SK-N-SH treated with all-trans-retinoic acid at 6 μM for 48 hours (cell line): Measurements from ENCODE around the gene ARFGAP3.

Source experiments
- ATAC-seq: fragments of 200-7000 bp; cut with Tn5 transposase; 3 replicates; pipeline ENCODE4 v1.9.1; 2020; ENCODE audit warnings: mild to moderate bottlenecking, moderate library complexity
- ARNTL ChIP-seq: fragments of 450-650 bp; formaldehyde crosslinking; IDR thresholded peaks from 2 replicates; pipeline ENCODE4 v1.5.0; 2020; ENCODE audit warnings: low read depth, mild to moderate bottlenecking, moderate library complexity, borderline replicate concordance
- BACH2 ChIP-seq: fragments of 250-450 bp; sonication (Bioruptor Pico); IDR thresholded peaks from 2 replicates; pipeline ENCODE4 v1.9.0; 2021; ENCODE audit warnings: mild to moderate bottlenecking, borderline replicate concordance
- CSDC2 ChIP-seq: fragments of 250-450 bp; sonication (Bioruptor Pico); IDR thresholded peaks from 2 replicates; pipeline ENCODE4 v1.5.0; 2020; ENCODE audit warnings: mild to moderate bottlenecking, moderate library complexity
- CSRNP3 ChIP-seq: fragments of 250-450 bp; sonication (Bioruptor Pico); IDR thresholded peaks from 2 replicates; pipeline ENCODE4 v1.5.1; 2021; ENCODE audit warnings: mild to moderate bottlenecking, moderate library complexity
- ESRRG ChIP-seq: fragments of 250-450 bp; sonication (Bioruptor Pico); IDR thresholded peaks from 2 replicates; pipeline ENCODE4 v1.6.1; 2021; ENCODE audit warnings: mild to moderate bottlenecking
- GLIS3 ChIP-seq: fragments of 250-450 bp; sonication (Bioruptor Pico); IDR thresholded peaks from 2 replicates; pipeline ENCODE4 v1.5.0; 2020; ENCODE audit warnings: mild to moderate bottlenecking, moderate library complexity
- ISL1 ChIP-seq: fragments of 250-450 bp; sonication (Bioruptor Pico); IDR thresholded peaks from 2 replicates; pipeline ENCODE4 v2.1.2; 2022; ENCODE audit warnings: mild to moderate bottlenecking, moderate library complexity
- OSR1 ChIP-seq: fragments of 250-450 bp; sonication (Bioruptor Pico); IDR thresholded peaks from 2 replicates; pipeline ENCODE4 v1.8.0; 2022; ENCODE audit warnings: moderate library complexity, mild to moderate bottlenecking, inconsistent platforms
- PATZ1 ChIP-seq: fragments of 250-450 bp; sonication (Bioruptor Pico); IDR thresholded peaks from 2 replicates; pipeline ENCODE4 v1.8.0; 2020; ENCODE audit warnings: mild to moderate bottlenecking, moderate library complexity, borderline replicate concordance
- POU6F1 ChIP-seq: fragments of 250-450 bp; sonication (Bioruptor Pico); IDR thresholded peaks from 2 replicates; pipeline ENCODE4 v1.8.0; 2021; ENCODE audit warnings: low read depth, mild to moderate bottlenecking, moderate library complexity, borderline replicate concordance
- PPARA ChIP-seq: fragments of 250-450 bp; sonication (Bioruptor Pico); IDR thresholded peaks from 2 replicates; pipeline ENCODE4 v1.5.0; 2020; ENCODE audit warnings: mild to moderate bottlenecking, borderline replicate concordance
- RARB ChIP-seq: fragments of 250-450 bp; sonication (Bioruptor Pico); IDR thresholded peaks from 2 replicates; pipeline ENCODE4 v1.8.0; 2021; ENCODE audit warnings: mild to moderate bottlenecking, moderate library complexity
- SNAI2 ChIP-seq: fragments of 250-450 bp; sonication (Bioruptor Pico); IDR thresholded peaks from 2 replicates; pipeline ENCODE4 v1.5.0; 2020; ENCODE audit warnings: mild to moderate bottlenecking, moderate library complexity
- TCF4 ChIP-seq: fragments of 250-450 bp; sonication (Bioruptor Pico); IDR thresholded peaks from 2 replicates; pipeline ENCODE4 v1.8.0; 2021; ENCODE audit warnings: mild to moderate bottlenecking, moderate library complexity, borderline replicate concordance
- TOX ChIP-seq: fragments of 250-450 bp; sonication (Bioruptor Pico); IDR thresholded peaks from 2 replicates; pipeline ENCODE4 v1.8.0; 2021; ENCODE audit warnings: mild to moderate bottlenecking, moderate library complexity, borderline replicate concordance
- TSHZ2 ChIP-seq: fragments of 250-450 bp; sonication (Bioruptor Pico); IDR thresholded peaks from 2 replicates; pipeline ENCODE4 v1.5.0; 2020; ENCODE audit warnings: mild to moderate bottlenecking, moderate library complexity
- ZC3H10 ChIP-seq: fragments of 250-450 bp; sonication (Bioruptor Pico); IDR thresholded peaks from 2 replicates; pipeline ENCODE4 v1.5.1; 2021; ENCODE audit warnings: mild to moderate bottlenecking, moderate library complexity
- ZFP3 ChIP-seq: fragments of 250-450 bp; sonication (Bioruptor Pico); IDR thresholded peaks from 2 replicates; pipeline ENCODE4 v1.5.0; 2020; ENCODE audit warnings: mild to moderate bottlenecking, moderate library complexity
- ZFP30 ChIP-seq: fragments of 450-650 bp; formaldehyde crosslinking; IDR thresholded peaks from 2 replicates; pipeline ENCODE4 v1.5.0; 2022; ENCODE audit warnings: mild to moderate bottlenecking, moderate library complexity
- ZNF565 ChIP-seq: fragments of 450-650 bp; formaldehyde crosslinking; conservative IDR thresholded peaks from 2 replicates; pipeline ENCODE4 v1.5.0; 2020; ENCODE audit warnings: low read depth, mild to moderate bottlenecking, moderate library complexity
- ZNF70 ChIP-seq: fragments of 450-650 bp; formaldehyde crosslinking; IDR thresholded peaks from 2 replicates; pipeline ENCODE4 v1.5.0; 2020; ENCODE audit warnings: mild to moderate bottlenecking, moderate library complexity
- ZNF8 ChIP-seq: fragments of 450-650 bp; formaldehyde crosslinking; IDR thresholded peaks from 2 replicates; pipeline ENCODE4 v1.5.0; 2020; ENCODE audit warnings: mild to moderate bottlenecking, moderate library complexity
- TF ChIP-seq, protein P1 (sequence below): fragments of 250-450 bp; sonication (Bioruptor Pico); IDR thresholded peaks from 2 replicates; pipeline ENCODE4 v1.5.1; 2020; ENCODE audit warnings: low read depth, mild to moderate bottlenecking, moderate library complexity

ARFGAP3 gene

DNA sequence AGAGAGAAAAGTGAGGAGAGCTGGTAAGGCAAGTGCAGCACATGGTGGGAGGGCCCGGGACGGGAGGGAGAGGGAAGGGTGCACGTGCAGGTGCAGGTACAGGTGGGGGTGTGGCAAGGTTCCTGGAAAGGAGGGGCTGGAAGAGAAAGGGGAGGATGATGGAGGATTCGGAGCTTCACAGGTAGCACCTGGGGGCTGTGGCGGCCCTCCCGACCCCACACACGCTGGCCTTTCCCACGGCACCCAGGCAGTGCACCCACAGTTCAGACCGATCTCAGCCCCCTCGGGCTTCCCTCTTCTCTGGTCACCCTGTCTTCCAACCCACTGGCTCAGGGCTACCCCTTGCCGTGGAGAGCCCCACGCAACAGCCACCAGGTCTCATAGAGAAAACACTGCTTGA lies 69.1 kb downstream of the ARFGAP3 start:
- TF ChIP-seq BACH2 (CRISPR knock-in tag), result no peak
- no peak for TF ChIP-seq RARB (CRISPR knock-in tag)
- no peak for TF ChIP-seq ZNF8 (CRISPR knock-in tag)
- no peak for TF ChIP-seq ESRRG
- TF ChIP-seq ZC3H10 (CRISPR knock-in tag), result no peak
- TF ChIP-seq CSRNP3 (CRISPR knock-in tag), result no peak
- TF ChIP-seq GLIS3 (CRISPR knock-in tag), result no peak
- no peak for TF ChIP-seq ARNTL
- TF ChIP-seq POU6F1 (CRISPR knock-in tag), result no peak
- no peak for TF ChIP-seq ZFP3 (CRISPR knock-in tag)
- TF ChIP-seq TSHZ2 (CRISPR knock-in tag), result no peak
- no peak for TF ChIP-seq PATZ1 (CRISPR knock-in tag)
- no peak for TF ChIP-seq TOX
- no peak for ATAC-seq

DNA sequence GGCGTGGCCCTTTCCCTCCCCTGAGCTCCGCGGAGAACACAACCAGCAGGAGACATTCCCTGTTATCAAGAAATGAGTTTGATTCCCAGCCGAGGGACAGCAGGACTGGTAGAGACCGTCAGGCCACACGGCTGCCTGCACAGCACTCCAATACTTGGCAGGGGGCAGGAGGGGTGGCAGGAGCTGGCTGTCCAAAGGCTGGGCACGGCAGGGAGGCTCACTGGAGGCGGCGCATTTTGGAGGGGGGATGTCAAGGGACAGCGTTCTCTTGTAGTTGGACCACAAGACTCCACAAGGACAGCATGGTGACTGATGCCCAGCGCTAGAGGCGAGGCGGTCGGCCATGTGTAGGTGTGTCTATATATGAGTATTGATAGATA lies 69.7 kb downstream of the ARFGAP3 start:
- ATAC-seq, result no peak
- TF ChIP-seq, protein P1, sequence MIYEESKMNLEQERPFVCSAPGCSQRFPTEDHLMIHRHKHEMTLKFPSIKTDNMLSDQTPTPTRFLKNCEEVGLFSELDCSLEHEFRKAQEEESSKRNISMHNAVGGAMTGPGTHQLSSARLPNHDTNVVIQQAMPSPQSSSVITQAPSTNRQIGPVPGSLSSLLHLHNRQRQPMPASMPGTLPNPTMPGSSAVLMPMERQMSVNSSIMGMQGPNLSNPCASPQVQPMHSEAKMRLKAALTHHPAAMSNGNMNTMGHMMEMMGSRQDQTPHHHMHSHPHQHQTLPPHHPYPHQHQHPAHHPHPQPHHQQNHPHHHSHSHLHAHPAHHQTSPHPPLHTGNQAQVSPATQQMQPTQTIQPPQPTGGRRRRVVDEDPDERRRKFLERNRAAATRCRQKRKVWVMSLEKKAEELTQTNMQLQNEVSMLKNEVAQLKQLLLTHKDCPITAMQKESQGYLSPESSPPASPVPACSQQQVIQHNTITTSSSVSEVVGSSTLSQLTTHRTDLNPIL (CRISPR knock-in tag), result no peak
- TF ChIP-seq ARNTL, result no peak
- no peak for TF ChIP-seq GLIS3 (CRISPR knock-in tag)
- TF ChIP-seq TCF4 (CRISPR knock-in tag), result no peak
- TF ChIP-seq ISL1, result no peak
- TF ChIP-seq CSDC2 (CRISPR knock-in tag), result no peak
- no peak for TF ChIP-seq OSR1 (CRISPR knock-in tag)

- no peak for TF ChIP-seq OSR1 (CRISPR knock-in tag)
- no peak for TF ChIP-seq RARB (CRISPR knock-in tag)
- no peak for TF ChIP-seq PPARA
- no peak for TF ChIP-seq ZFP30 (CRISPR knock-in tag)
- TF ChIP-seq TOX, result no peak
- TF ChIP-seq BACH2 (CRISPR knock-in tag), result no peak
- TF ChIP-seq PATZ1 (CRISPR knock-in tag), result no peak
- no peak for TF ChIP-seq ESRRG
- no peak for TF ChIP-seq CSDC2 (CRISPR knock-in tag)
- no peak for TF ChIP-seq CSRNP3 (CRISPR knock-in tag)
- TF ChIP-seq ZNF565 (CRISPR knock-in tag), result no peak
- no peak for TF ChIP-seq TCF4 (CRISPR knock-in tag)
- no peak for TF ChIP-seq ZNF70 (CRISPR knock-in tag)
- no peak for TF ChIP-seq SNAI2 (CRISPR knock-in tag)
- no peak for TF ChIP-seq POU6F1 (CRISPR knock-in tag)
- no peak for ATAC-seq
Observed at GRCh38 chr22:42786606-42787356, 70.3 kb downstream of the ARFGAP3 start.
